Adrenal gland (tissue), 12 donors: ENCODE results near the gene KAT7. TPM values are rescaled to one million over a fixed set of nuclear protein-coding genes. Genes with fewer than 3 reads are reported as not detected.

ENCODE experiments used
- DNase-seq, 7 donors: peaks; one replicate each; pipeline ENCODE4 v3.0.0-alpha.2; 2019 to 2020
- H3K27ac ChIP-seq, 5 donors: fragments of 200-600 bp; sonication (generic) in 4 of 5; 1 replicate in 3 of 5; 2 replicates in 2 of 5; pipeline versions ENCODE4 v1.5.1 to v1.8.0; 2016 to 2020; ENCODE audit warnings: mild to moderate bottlenecking in 1 of 5
- H3K27me3 ChIP-seq: fragments of 200-600 bp; 2 replicates; pipeline ENCODE4 v1.8.0; 2021
- H3K36me3 ChIP-seq, 2 donors: fragments of 200-600 bp; replicated peaks in 1 of 2; 1 replicate in 1 of 2; 2 replicates in 1 of 2; pipeline versions ENCODE4 v1.5.1 to v1.8.0; 2018 to 2022
- H3K4me1 ChIP-seq, 2 donors: fragments of 200-600 bp; replicated peaks in 1 of 2; 1 replicate in 1 of 2; 2 replicates in 1 of 2; pipeline versions ENCODE4 v1.5.1 to v1.8.0; 2018 to 2021
- H3K4me3 ChIP-seq, 4 donors: fragments of 200-600 bp; sonication (generic) in 3 of 4; one replicate each; pipeline ENCODE4 v1.5.1; 2016 to 2018
- H3K9me3 ChIP-seq, 3 donors: fragments of 200-600 bp; sonication (generic) in 1 of 3; replicated peaks in 1 of 3; 1 replicate in 2 of 3; 2 replicates in 1 of 3; pipeline versions ENCODE4 v1.5.1 to v1.8.0; 2016 to 2021
- POLR2A ChIP-seq, 2 donors: fragments of 450-650 bp; IDR thresholded peaks; one replicate each; pipeline ENCODE4 v1.6.1; 2017; ENCODE audit warnings: antibody characterized with exemption in 2 of 2, mild to moderate bottlenecking in 2 of 2, moderate library complexity in 1 of 2
- WGBS, 4 donors: extraction: QIAGEN DNeasy Blood & Tissue Kit in 2 of 4; methylation state at CpG; one replicate each; pipeline versions ENCODE4 v1.1.5 to v1.1.7; 2013 to 2017; 5-methylcytosine and 5-hydroxymethylcytosine counted together
- intact Hi-C, 2 donors: fragments of 100-400 bp; cut with DNase I; formaldehyde crosslinking; loops; one replicate each; pipeline versions ENCODE4 v1.14.1 to v1.15.0; 2022 to 2023
- polyA plus RNA-seq, 3 donors: library from polyadenylated mRNA; stranded (reverse); fragments of 200-250 nt in 2 of 3; fragments of 350-450 nt in 1 of 3; fragmentation: Illumina TruSeq in 1 of 3; extraction: RNeasy Lipid Tissue Mini Kit (QIAGEN cat#74804) in 1 of 3; gene quantifications; one replicate each; pipeline ENCODE4 v1.2.3, GENCODE V29; 2013 to 2014
- total RNA-seq, 9 donors: library from RNA; depleted of rRNA in 4 of 9; stranded (reverse); fragments of >200 nt in 4 of 9; fragments of 120-200 nt in 1 of 9; fragmentation: NEBNext Ultra II Directional in 1 of 9; extraction: Animal tissue kit (Norgen Biotek cat#: 25700) in 1 of 9; gene quantifications; one replicate each; pipeline versions ENCODE4 v1.1.0 to v1.2.4, GENCODE V29; 2013 to 2023
- TF ChIP-seq, protein P1 (sequence below), 6 experiments: fragments of 450-650 bp in 4 of 6; fragments of 200-600 bp in 2 of 6; sonication (generic) in 1 of 6; IDR thresholded peaks; 1 replicate in 5 of 6; 2 replicates in 1 of 6; pipeline versions ENCODE4 v1.5.1 to v1.8.0; 2016 to 2021; ENCODE audit warnings: antibody characterized with exemption in 6 of 6, mild to moderate bottlenecking in 2 of 6, moderate library complexity in 1 of 6
- donor health status: healthy with polysubstance abuse.
- donor health status: Bipolar disorder and iron deficiency.
- donor health status: DM: yes; HTN: yes; CAD: no.
- donor health status: DM: no; HTN: no; CAD: no.
- donor health status: DM: no; HTN: no; CAD: no.
- donor health status: DM: yes; HTN: yes; CAD: no.

KAT7 gene
- total and polyA plus RNA-seq, 12 donors: 5.2 to 54.7 (median 39.8) TPM

DNA sequence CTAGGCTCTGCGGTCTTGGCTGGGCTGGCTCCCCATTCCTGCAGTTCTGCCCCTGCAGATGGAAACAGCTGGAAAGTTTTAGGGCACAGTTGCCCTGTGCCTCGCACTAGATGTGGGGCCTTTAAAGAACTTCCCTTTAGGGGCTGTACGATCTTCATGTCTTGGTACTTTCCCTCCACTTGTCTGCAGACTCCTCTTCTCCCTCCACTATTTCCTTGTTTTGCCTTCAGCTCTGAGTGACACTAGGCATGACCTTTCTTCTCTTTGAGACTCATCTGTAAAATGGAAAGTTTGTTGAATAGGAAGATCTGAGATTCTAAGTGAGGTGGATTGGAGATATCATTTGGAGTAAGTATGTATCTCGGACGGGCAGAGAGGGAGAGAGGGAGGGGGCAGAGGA is 65.6 kb downstream of the KAT7 start:
- Histone ChIP-seq H3K9me3 (no peaks in the 10 kb centered on the region), H3K36me3 (no peaks in the 10 kb centered on the region), H3K27me3 (no peaks in the 10 kb centered on the region), H3K27ac (no peak overlapping the region), H3K4me1 (peaks cover 0 to 13% of the 10 kb centered on the region in 2 donors), H3K4me3 (no peak overlapping the region)
- TF ChIP-seq POLR2A (IDR thresholded peaks at IDR 0.05): no peak
- TF ChIP-seq, protein P1, sequence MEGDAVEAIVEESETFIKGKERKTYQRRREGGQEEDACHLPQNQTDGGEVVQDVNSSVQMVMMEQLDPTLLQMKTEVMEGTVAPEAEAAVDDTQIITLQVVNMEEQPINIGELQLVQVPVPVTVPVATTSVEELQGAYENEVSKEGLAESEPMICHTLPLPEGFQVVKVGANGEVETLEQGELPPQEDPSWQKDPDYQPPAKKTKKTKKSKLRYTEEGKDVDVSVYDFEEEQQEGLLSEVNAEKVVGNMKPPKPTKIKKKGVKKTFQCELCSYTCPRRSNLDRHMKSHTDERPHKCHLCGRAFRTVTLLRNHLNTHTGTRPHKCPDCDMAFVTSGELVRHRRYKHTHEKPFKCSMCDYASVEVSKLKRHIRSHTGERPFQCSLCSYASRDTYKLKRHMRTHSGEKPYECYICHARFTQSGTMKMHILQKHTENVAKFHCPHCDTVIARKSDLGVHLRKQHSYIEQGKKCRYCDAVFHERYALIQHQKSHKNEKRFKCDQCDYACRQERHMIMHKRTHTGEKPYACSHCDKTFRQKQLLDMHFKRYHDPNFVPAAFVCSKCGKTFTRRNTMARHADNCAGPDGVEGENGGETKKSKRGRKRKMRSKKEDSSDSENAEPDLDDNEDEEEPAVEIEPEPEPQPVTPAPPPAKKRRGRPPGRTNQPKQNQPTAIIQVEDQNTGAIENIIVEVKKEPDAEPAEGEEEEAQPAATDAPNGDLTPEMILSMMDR (IDR thresholded peaks at IDR 0.05): no peak
- intact Hi-C loops: loop anchor here (5.0 to 10.0 kb wide), 3 partner anchors 147 to 279 kb away; partner anchors contain the start of genes SLC35B1 (in 2 of the 2) and NXPH3 (in 1 of the 2)
- DNase-seq: no peak
- 79 to 93% (median 88%) methylated on average over 5 of the region's 5 CpGs for WGBS, 4 donors

DNA sequence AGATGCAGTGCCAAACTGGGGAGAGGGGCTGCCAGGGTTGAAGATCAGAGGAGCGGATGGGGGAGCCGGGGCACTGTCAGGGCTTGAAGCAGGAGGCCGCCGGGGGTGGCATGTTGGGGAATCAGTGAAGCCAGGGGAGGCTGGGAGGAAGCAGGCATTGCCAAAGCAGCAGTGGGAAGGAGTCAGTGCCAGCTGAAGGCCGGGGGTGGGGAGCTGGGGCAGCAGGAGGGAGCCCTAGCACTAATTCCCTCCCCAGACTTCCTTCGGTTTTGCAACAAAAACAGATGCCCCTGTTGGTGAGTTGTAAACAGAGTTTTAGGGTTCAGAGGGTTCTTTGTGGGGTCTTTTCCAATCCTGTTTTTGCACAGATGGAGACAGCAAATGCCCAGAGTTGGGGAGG is 70.3 kb downstream of the KAT7 start:
- intact Hi-C loops: loop anchor here in 1 of 2 donors (10.0 kb wide), 2 partner anchors 154 to 284 kb away; partner anchors contain the start of genes NXPH3 and SLC35B1
- no peak overlapping the region for H3K4me3 ChIP-seq
- no peak for TF ChIP-seq POLR2A (IDR thresholded peaks at IDR 0.05)
- TF ChIP-seq, protein P1 (IDR thresholded peaks at IDR 0.05): no peak
- H3K4me1 ChIP-seq: peaks cover 0 to 5% of the 10 kb centered on the region in 2 donors
- no peak for DNase-seq
- no peaks in the 10 kb centered on the region for H3K36me3 ChIP-seq
- H3K9me3 ChIP-seq: no peaks in the 10 kb centered on the region
- H3K27ac ChIP-seq: no peak overlapping the region
- no peaks in the 10 kb centered on the region for H3K27me3 ChIP-seq
- WGBS, 4 donors: 48 to 63% (median 56%) methylated on average over 5 to 6 of the region's 6 CpGs

DNA sequence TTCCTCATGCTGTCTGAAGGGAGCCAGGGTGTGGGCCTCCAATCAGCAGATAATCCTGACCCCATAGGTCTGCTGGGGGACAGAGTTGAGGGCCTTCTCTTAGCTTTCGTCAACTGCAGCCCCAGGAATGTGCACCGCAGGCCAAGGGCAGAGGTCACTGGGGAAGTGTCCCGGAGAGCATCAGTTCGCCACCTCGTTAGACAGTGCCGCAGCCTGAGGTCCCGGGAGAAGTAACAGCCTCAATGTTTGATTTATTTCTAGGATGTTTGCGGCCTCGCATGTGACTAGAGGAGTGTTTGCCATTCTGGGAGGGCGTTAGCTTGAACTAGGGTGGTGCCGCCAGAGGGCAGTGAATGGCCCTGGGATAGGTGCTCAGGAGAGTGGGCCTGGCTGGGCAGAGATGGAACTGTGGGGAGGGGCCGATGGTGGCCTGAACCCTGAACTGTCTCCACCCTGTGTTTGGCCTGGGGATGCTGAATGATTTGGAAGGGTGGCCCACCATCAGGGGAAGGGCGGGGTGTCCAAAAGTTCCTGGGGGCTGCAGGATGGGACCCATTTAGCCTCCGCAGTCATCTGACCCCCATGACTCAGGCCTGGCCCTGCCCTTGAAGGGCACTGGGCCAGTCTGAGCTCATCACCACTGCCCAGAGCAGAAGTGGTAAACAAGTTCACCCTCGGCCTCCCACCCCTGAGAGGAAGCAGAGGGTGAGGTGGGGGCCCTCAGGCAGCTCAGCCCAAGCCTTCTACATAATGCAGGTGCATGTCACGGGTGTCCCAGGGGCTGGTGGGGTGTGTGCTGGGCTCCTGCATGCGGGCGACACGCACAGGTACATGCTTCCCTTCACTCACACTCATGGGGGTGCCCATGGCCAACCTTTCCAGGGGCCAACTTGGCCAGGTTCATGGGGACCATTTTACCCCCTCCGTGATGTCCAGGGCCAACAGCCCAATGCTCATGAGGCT is 71.8 kb downstream of the KAT7 start:
- 54 to 63% (median 56%) methylated on average over 10 to 20 of the region's 20 CpGs for WGBS, 4 donors
- no peak overlapping the region for H3K4me3 ChIP-seq
- peak in 6 of 7 donors; percentile 47 to 57 (median 52) for DNase-seq
- intact Hi-C loops: loop anchor here in 1 of 2 donors (10.0 kb wide), 2 partner anchors 155 to 285 kb away; partner anchors contain the start of genes NXPH3 and SLC35B1
- H3K27ac ChIP-seq: peak overlapping the region in 1 of 5 donors; percentile 10
- H3K9me3 ChIP-seq: no peaks in the 10 kb centered on the region
- no peaks in the 10 kb centered on the region for H3K36me3 ChIP-seq
- H3K4me1 ChIP-seq: peaks cover 0 to 5% of the 10 kb centered on the region in 2 donors
- H3K27me3 ChIP-seq: no peaks in the 10 kb centered on the region
- TF ChIP-seq, protein P1 (IDR thresholded peaks at IDR 0.05): no peak
- no peak for TF ChIP-seq POLR2A (IDR thresholded peaks at IDR 0.05)

DNA sequence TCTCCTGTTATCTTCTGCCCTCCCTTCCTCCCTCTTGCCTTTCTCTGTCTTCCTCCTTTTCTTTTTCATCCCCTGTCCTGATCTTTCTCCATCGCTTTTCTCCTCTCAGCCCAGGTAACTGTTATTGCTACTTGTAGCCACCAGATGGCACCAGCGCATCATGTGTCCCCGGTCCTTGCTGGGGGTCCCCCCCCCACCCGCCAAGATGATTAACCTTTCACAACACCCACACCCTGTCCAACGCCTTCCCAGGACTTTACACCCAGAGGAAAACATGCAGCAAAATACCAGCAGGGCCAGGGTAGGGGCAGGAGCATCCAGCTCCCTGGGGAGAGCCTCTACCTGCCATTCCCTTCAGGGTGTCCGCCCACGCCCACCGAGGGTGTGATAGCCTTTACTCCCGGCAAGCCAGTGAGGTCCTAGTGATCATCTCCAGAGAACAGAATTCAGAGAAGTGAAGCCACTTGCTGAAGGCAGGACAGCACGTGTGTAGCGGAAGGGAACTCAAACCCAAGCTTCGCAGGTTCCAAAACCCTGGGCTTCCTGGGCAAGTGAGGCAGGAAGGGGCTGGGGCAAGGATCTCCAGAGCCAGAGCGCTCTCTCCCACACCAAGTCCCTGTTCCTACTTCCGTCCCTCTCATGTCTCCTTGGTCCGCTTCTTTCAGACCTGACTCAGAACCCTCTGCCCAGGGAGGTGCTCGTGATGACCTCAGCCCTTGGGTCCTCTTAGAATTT is 72.8 kb downstream of the KAT7 start:
- H3K27me3 ChIP-seq: no peaks in the 10 kb centered on the region
- TF ChIP-seq, protein P1 (IDR thresholded peaks at IDR 0.05): peak; percentile 62 to 97 (median 78)
- no peak for TF ChIP-seq POLR2A (IDR thresholded peaks at IDR 0.05)
- H3K4me3 ChIP-seq: no peak overlapping the region
- H3K9me3 ChIP-seq: no peaks in the 10 kb centered on the region
- DNase-seq: peak in 6 of 7 donors; percentile 38 to 75 (median 46)
- no peak overlapping the region for H3K27ac ChIP-seq
- H3K36me3 ChIP-seq: no peaks in the 10 kb centered on the region
- 30 to 36% (median 31%) methylated on average over 12 to 16 of the region's 16 CpGs for WGBS, 4 donors
- intact Hi-C loops: no loop called here
- peaks cover 0 to 5% of the 10 kb centered on the region in 2 donors for H3K4me1 ChIP-seq
